Measurements from ENCODE around the gene WDR31. TPM values are rescaled to one million over a fixed set of nuclear protein-coding genes. Genes with fewer than 3 reads are reported as not detected.
A peak's percentile ranks its signal among the peaks of the same experiment; 100 is the strongest.

Gene WDR31
- total RNA-seq, 2 experiments from 2014 or later, result 1.3 to 1.4 TPM

GRCh38 chr9:113356686-113357292 is 16.7 kb upstream of the WDR31 start:
- POLR2A ChIA-PET, result no interaction called here

GRCh38 chr9:113355040-113355596 is 15.0 kb upstream of the WDR31 start:
- no peak for TF ChIP-seq CTCF (IDR thresholded peaks at IDR 0.05)
- Mint-ChIP-seq H3K27ac (no peak overlapping the region), H3K4me3 (no peak overlapping the region), H3K4me1 (ENCODE audit: low read depth) (peaks cover 22% of the 10 kb centered on the region), H3K9me3 (no peaks in the 10 kb centered on the region), H3K27me3 (peaks cover 9% of the 10 kb centered on the region), H3K36me3 (ENCODE audit: low read depth) (no peaks in the 10 kb centered on the region)
- ChIA-PET CTCF (interaction anchor here (0.9 to 1.1 kb wide), 3 partner anchors 9 to 49 kb away, joined by 3 read pairs; partner anchors contain the start of gene ALAD), POLR2A (interaction anchor here (0.5 kb wide), 1 partner anchor 184 kb away, joined by 3 read pairs; no protein-coding TSS in a partner anchor)
- DNase-seq (no peak), ATAC-seq (no peak)
- intact Hi-C loops (cut with micrococcal nuclease), result no loop called here

More at GRCh38 chr9:113356686-113357292, 16.7 kb upstream of the WDR31 start:
- Mint-ChIP-seq H3K4me3 (no peak overlapping the region), H3K27ac (no peak overlapping the region), H3K36me3 (ENCODE audit: low read depth) (no peaks in the 10 kb centered on the region), H3K4me1 (ENCODE audit: low read depth) (peaks cover 16% of the 10 kb centered on the region), H3K9me3 (no peaks in the 10 kb centered on the region), H3K27me3 (peaks cover 9% of the 10 kb centered on the region)
- no peak for ATAC-seq
- no peak for DNase-seq
- intact Hi-C loops (cut with micrococcal nuclease), result no loop called here
- CTCF ChIA-PET, result interaction anchor here (2.7 kb wide), 1 partner anchor 43 kb away, joined by 7 read pairs; the partner anchor contains the start of gene ALAD
- no peak for TF ChIP-seq CTCF (IDR thresholded peaks at IDR 0.05)

GRCh38 chr9:113352411-113352810 is 12.3 kb upstream of the WDR31 start:
- intact Hi-C loops (cut with micrococcal nuclease), result no loop called here
- POLR2A ChIA-PET, result interaction anchor here (1.0 kb wide), 1 partner anchor 10 kb away, joined by 4 read pairs; no protein-coding TSS in a partner anchor

GRCh38 chr9:113352006-113352405 is 11.9 kb upstream of the WDR31 start:
- H3K36me3 Mint-ChIP-seq (ENCODE audit: low read depth), result no peaks in the 10 kb centered on the region
- POLR2A ChIA-PET, result interaction anchor here (0.6 to 1.3 kb wide), 2 partner anchors 19 to 47 kb away, joined by 3 to 4 read pairs; no protein-coding TSS in a partner anchor

More at GRCh38 chr9:113352411-113352810, 12.3 kb upstream of the WDR31 start:
- DNase-seq (no peak), ATAC-seq (no peak)
- Mint-ChIP-seq H3K27me3 (peaks cover 13% of the 10 kb centered on the region), H3K36me3 (ENCODE audit: low read depth) (no peaks in the 10 kb centered on the region), H3K9me3 (no peaks in the 10 kb centered on the region), H3K4me3 (no peak overlapping the region), H3K4me1 (ENCODE audit: low read depth) (peaks cover 29% of the 10 kb centered on the region), H3K27ac (peak overlapping the region; percentile 3)
- TF ChIP-seq CTCF (IDR thresholded peaks at IDR 0.05), result no peak
- CTCF ChIA-PET, result interaction anchor here (1.1 kb wide), 1 partner anchor 10 kb away, joined by 4 read pairs; no protein-coding TSS in a partner anchor

More at GRCh38 chr9:113352006-113352405, 11.9 kb upstream of the WDR31 start:
- peaks cover 13% of the 10 kb centered on the region for H3K27me3 Mint-ChIP-seq
- intact Hi-C loops (cut with micrococcal nuclease), result no loop called here
- DNase-seq, result no peak
- H3K27ac Mint-ChIP-seq, result peak overlapping the region; percentile 3
- H3K4me3 Mint-ChIP-seq, result no peak overlapping the region
- no peak for ATAC-seq
- no peak for TF ChIP-seq CTCF (IDR thresholded peaks at IDR 0.05)
- CTCF ChIA-PET, result interaction anchor here (1.1 kb wide), 1 partner anchor 11 kb away, joined by 4 read pairs; no protein-coding TSS in a partner anchor
- peaks cover 31% of the 10 kb centered on the region for H3K4me1 Mint-ChIP-seq (ENCODE audit: low read depth)
- no peaks in the 10 kb centered on the region for H3K9me3 Mint-ChIP-seq
